SIG-M5 (cell line): ENCODE data around the gene LIPI.
"Not testable (repeated sequence)": the region's sequence is repeated elsewhere in the genome, so short reads cannot be mapped to it uniquely, and the experiment has no call there.

Experiments
- DNase-seq: peaks from one replicate; lab custom pipeline; 2025; lab: John Stamatoyannopoulos, UW

The LIPI gene

GRCh38 chr21:14073615-14074014 is 137.1 kb downstream of the LIPI start:
- no peak for DNase-seq

DNA sequence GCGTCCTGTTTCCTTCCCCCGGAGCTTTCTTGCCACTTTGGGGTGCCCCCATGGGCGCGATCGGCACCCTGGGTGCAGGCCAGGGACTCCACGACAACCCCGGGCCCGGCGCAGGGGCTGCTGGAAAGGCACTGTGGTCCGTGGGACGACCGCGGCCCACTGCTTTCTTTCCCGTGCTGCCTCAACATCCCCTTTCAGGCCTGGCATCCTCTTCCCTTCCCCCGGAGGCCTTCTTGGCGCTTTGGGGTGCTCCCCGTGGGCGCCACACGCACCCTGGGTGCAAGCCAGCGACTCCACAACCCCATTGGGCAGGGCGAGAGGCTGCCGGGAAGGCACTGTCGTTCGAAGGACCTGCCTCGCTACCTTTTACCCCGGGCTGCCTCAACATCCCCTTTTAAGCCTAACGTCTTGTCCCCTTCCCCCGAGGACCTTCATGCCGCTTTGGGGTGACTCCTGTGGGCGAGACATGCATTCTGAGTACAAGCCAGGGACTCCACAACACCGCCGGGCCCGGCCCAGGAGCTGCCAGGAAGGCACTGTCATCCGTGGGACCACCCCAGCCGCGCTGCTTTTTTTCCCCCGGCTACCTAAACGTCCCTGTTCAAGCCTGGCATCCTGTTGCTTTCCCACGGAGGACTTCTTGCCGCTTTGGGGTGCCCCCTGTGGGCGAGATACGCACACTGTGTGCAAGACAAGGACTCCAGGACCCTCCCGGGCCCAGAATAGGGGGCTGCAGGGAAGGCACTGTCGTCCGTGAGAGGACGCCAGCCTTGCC is 137.8 kb downstream of the LIPI start:
- no peak for DNase-seq

DNA sequence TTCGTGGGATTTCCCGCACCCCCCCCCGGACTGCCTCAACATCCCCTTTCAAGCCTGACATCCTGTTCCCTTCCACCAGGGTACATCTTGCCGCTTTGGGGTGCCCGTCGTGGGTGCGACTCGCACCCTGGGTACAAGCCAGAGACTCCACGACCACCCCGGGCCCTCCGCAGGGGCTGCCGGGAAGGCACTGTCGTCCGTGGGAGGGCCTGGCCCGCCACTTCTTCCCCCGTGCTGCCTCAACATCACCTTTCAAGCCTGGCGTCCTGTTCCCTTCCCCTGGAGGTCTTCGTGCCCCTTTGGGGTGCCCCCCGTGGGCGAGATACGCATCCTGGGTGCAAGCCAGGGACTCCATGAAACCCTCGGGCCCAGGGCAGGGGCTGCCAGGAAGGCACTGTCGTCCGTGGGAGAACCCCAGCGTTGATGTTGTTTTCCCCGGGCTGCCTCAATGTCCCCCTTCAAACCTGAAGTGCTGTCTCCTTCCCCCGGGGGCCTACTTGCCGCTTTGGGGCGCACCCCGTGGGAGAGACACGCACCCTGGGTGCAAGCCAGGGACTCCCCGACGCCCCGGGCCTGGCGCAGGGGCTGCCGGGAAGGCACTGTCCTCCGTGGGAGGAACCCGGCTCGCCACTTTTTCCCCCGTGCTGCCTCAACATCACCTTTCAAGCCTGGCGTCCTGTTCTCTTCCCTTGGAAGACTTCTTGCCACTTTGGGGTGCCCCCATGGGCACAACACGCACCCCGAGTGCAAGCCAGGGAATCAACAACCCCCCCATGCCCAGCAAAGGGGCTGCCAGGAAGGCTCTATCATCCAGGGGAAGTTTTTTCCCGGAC is 138.6 kb downstream of the LIPI start:
- no peak for DNase-seq

DNA sequence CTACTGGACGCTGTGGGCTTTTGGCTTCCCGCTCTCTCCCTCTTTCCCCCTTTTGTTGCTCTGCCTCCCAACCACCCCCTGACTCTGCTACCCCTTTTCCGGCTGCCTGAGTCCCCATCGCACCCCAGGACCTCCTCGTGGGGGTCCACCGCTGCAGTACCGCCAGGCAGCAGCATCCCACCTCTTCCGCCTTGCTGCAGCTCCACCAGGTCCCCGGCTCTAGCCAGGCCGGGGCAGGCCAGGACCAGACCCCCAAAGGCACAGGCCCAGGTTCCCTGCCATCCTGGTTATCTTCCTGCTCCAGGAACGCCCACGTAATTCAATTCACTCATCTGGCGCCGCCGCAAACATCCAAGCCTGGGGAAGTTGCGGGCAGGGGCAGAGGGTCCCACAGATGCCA is 139.8 kb downstream of the LIPI start:
- DNase-seq = no peak

DNA sequence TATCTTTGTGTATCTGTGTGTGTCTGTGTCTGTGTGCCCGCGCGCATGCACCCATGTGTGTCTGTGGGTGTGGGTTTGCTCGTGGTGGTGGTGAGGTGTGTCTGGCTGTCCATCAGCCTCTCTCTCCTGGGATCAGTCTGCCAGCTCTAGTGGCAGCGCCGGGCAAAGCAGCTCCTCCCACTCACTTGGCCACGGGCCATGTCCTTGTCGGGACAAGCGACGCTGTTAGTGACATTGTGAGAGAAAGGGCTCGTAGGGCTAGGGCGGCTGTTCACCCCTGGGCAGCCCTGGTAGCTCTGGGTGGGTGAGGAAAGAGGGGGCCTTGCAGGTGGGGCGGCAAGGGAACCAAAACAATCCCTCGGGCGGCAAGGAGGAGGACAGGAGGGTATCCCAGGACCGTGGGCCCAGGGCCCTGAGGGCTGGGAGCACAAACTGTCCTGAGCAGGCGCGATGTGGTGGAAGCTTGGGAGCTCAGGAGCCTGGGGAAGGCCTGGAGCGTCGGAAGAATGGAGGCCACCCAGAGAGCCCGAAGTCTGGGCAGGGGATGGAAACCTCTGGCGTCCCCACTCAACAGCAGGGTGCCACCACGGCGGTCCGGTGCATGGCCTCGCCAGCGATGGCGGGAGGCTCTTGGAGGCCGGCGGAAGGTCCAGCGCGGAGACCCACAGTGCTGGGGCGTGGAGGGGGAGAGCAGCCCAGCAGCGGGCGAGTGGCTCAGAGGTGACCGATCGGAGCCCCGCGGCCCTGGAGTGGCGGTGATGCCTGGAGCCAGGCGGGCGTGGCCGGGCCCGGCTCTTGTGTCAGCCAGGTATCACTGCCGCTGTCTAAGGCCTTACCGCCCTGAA is 140.5 kb downstream of the LIPI start:
- no peak for DNase-seq

- no peak for DNase-seq
These were observed 146.5 kb downstream of the LIPI start for GRCh38 chr21:14064296-14064645.

DNA sequence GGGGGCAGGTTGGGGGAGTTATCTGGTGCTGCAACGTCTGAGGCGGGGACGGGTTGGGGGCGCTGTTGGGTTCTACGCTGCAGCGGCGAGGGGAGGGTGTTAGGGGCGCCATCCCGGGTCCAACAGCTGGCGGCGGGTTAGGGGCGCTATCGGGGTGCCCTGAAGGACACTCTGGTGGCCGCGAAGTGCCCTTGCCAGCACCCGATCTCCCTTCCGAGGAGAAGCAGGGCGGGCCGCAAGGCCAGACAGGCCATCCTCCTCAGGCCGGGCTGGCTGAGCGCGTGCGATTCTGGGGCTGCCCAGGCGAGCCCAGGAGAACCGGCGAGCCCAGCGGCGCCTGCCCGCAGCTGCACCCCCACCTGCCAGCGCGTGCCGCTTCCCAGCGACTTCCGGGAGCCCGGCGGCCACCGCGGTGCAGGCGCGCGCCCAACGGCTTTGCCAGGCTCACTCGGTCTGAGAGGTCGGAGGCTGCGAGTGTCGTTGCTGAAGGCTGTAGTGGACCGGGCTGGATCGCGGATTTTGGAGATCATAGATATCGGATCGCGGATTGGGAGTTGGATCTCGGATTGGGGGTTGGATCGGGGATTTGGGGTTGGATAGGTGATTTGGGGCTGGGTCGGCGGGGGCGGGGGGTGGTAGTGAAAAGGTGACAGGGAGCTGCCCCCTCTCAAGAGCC is 147.0 kb downstream of the LIPI start:
- DNase-seq = peak; percentile 13

DNA sequence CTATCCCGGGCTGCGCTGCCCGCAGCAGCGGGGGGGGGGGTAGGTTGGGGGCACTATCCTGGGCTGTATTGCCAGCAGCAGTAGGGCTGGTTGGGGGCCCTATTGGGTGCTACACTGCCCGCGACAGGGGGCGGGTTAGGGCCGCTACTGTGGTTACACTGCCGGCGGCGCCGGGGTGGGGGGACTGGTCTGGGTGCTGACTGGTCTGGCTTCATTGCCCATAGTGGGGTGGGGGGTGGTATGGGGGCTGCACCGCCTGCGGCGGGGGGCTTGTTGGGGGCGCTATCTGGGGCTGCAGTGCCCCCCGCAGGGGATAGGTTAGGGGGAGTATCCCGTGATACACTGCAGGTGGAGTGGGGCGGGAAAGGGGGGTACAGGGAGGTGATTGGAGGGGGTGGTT is 148.1 kb downstream of the LIPI start:
- not testable (repeated sequence) for DNase-seq

DNA sequence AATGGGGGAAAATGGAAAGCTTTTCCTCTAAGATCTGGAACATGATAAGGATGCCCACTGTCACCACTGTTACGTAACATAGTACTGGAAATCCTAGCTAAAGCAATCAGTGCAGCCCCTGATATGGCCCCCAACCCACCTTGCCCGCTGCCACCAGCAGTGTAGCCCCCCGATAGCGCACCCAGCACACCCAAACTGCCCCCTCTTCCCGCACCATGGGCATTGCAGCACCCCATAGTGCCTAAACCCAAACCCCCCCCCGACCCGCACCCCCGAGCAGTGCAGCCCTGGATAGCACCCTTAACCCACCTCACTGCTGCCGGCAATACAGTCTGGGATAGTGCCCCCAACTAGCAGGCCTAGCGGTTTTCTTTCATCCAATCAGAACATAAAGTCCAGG is 148.9 kb downstream of the LIPI start:
- DNase-seq = not testable (repeated sequence)

DNA sequence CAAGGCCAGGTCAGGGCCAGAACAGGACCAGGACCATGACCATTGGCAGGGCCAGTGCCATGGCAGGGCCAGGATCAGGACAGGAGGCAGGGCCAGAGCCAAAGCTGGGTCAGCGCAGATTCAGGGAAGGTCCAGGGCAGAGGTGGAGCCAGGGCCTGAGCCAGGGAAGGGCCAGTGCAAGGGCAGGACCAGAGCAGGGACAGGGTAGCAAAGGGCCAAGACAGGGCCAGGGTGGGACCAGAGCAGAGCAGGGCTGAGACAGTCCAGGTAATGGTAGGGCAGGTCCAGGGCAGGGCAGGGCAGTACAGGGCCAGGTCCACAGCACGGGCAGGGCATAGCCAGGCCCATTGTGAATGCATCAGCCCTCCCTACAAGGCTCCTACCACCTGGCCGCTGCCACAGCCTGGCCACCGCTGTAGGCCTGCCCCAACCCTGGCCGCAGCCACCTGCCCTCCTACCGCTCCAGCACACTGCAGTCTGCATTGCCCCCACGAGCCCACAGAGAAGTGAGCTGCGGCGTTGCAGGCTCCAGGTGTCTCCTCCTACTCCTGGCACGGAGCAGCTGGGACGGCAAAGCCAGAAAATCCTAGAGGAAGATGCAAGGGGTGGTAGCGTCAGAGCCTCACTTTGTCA is 151.6 kb downstream of the LIPI start:
- not testable (repeated sequence) for DNase-seq
